Epithelial cell of esophagus (primary cell): Measurements from ENCODE around the gene PLGRKT.
"Not testable (repeated sequence)": the region's sequence is repeated elsewhere in the genome, so short reads cannot be mapped to it uniquely, and the experiment has no call there.

ENCODE experiments used
- DNase-seq: peaks from one replicate; pipeline ENCODE4 v3.0.0; 2010; ENCODE audit warnings: low read depth
- H3K4me3 ChIP-seq: 2 replicates; pipeline ENCODE4 v1.5.1; 2011; ENCODE audit warnings: mild to moderate bottlenecking, low read length, control low read depth
- CTCF ChIP-seq: IDR thresholded peaks from 2 replicates; pipeline ENCODE4 v1.5.1; 2011; ENCODE audit warnings: low read depth, mild to moderate bottlenecking, low read length, control low read depth, inconsistent platforms; ENCODE audit not compliant: insufficient read depth; ENCODE audit errors: missing control alignments

Gene PLGRKT

DNA sequence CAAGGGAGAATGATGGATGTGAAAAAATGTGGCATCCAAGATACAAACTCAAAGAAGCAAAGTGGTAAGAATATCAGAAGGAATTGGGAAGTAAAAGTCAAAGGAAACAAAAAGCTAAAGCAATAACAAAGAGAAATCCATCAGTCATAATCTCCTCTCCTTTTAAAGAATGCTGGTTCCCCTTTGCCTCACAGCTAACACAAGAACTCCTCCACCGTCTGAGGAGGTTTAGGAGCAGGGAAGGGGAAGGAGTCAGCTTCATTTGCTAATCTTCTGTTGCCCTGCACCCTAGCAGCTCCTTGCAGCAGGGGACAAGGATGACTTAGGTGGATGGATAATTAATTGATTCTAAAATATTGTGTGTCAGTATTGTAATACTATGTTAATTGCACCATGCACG lies 29.0 kb upstream of the PLGRKT start:
- no peak overlapping the region for H3K4me3 ChIP-seq
- DNase-seq: no peak
- TF ChIP-seq CTCF: no peak

DNA sequence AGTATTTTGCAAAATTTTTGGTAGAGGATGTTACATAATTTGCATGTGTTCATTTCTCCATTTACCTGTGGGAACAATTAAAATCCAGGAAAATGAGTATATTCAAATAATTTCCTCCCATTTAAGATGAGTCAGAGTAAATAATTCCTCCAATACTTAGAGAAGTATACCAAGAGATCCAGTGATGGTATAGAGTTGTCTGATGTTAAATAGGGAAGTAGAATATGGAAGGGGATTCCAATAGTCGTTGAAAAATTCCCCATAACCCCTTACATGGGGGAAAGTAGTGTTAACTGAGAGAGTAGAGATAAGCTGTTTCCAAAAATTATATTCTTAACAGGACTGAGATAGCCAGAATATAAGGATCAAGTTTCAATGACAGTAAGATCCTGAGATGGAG lies 28.3 kb upstream of the PLGRKT start:
- H3K4me3 ChIP-seq: no peak overlapping the region
- no peak for TF ChIP-seq CTCF

DNA sequence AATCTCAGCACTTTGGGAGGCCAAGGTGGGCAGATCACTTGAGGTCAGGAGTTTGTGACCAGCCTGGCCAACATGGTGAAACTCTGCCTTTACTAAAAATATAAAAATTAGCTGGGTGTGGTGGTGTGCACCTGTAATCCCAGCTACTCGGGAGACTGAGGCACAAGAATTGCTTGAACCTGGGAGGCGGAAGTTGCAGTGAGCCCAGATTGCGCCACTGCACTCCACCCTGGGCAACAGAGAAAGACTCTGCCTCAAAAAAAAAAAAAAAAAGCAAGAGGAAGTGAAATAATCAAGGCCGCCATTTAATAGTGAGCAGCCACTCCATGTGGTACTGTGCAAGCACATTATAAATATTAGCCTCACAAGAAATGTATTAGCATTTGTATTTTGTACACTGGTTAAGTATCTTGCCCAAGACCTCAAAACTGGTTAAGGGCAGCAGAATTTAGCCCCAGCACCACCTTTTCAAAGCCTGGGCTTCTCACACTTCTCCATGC lies 27.2 kb upstream of the PLGRKT start:
- not testable (repeated sequence) for DNase-seq, H3K4me3 ChIP-seq

More for the DNA sequence above, 28.3 kb upstream of the PLGRKT start:
- no peak for DNase-seq

DNA sequence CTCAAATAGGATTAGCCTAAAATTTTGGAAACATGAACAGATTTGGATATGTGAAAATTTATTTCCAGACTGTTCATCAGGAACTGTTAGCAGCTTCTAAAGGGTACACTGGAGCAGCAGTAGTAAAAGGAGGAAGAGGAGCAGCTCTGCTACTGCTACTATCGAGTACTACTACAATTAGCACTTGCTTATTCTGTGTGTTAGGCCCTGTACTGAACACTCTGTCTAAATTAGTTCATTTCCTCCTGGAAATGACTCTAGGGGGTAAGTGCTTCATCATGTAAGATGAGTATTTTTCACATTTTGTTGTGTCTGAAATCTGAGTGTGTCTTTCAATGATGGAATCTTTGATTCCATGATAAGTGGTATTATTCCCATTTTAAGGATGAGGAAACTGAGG lies 22.4 kb upstream of the PLGRKT start:
- no peak for TF ChIP-seq CTCF
- H3K4me3 ChIP-seq: no peak overlapping the region
- DNase-seq: no peak

DNA sequence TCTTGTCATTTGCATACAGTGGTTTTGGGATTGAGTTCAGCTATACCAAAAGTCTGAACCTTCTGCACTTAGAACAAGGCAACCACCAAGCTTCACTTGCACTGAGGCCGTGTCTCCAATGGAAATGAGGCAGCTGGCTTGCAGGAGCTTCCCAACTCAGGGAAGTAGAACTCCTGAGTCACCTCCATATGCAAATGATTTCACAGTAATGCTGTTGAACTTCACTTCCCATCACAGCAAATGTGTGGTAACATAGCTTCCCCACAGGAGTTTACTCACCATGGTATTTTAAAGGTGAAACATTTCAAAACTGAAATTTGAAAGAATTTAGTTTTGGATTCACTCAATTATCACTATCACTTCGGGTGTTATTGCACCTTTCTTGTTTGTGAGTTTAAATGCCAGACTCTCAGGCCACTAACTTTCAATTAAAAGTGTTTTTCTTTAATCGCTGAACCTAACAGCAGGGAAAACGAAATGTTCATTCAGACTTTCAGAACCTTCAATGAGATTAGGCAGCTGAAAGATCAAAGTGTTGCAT lies 21.6 kb upstream of the PLGRKT start:
- no peak for TF ChIP-seq CTCF
- H3K4me3 ChIP-seq: no peak overlapping the region
- peak; percentile 94 for DNase-seq

- no peak overlapping the region for H3K4me3 ChIP-seq
- TF ChIP-seq CTCF: no peak
Measured at GRCh38 chr9:5455181-5455580, 17.5 kb upstream of the PLGRKT start.

GRCh38 chr9:5453673-5454072 lies 15.9 kb upstream of the PLGRKT start:
- no peak for TF ChIP-seq CTCF
- no peak overlapping the region for H3K4me3 ChIP-seq
- DNase-seq: no peak

More at GRCh38 chr9:5455181-5455580, 17.5 kb upstream of the PLGRKT start:
- DNase-seq: peak; percentile 91
